ENCODE data around the gene ANKRD63.

Gene ANKRD63

DNA sequence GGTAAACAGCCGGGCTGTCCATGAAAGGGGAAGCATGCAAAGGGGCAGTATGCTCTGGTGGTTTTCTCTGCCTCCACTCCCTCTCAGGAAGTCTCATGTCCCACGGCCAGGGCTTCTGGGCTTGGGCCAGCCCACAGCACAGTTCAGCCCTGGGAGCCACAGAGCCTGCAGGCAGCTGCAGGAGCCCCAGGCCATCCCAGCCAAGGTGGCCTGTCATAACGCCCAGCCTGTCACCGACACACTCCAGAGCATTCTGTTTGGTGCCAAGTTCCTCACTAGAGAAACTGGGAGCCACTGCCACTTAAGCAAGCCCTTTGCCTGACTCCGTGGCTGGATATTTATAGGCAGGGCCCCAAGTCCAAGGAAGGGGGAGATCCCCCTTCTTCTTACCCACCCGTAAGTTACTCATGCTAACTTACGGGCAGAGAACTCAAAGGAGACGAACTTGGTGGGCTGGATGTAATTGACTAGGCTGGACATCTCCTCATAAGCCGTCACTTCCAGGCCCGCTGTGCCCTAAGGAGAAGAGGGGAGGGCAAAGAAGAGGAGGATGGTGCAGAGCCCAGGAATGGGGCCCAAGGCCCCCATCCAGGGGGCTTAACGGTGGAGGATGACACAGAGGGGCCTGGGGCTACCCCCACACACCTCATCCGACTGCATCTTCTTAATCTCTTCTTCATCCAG is 13.2 kb upstream of the ANKRD63 start:
- DNase-seq: no peak

DNA sequence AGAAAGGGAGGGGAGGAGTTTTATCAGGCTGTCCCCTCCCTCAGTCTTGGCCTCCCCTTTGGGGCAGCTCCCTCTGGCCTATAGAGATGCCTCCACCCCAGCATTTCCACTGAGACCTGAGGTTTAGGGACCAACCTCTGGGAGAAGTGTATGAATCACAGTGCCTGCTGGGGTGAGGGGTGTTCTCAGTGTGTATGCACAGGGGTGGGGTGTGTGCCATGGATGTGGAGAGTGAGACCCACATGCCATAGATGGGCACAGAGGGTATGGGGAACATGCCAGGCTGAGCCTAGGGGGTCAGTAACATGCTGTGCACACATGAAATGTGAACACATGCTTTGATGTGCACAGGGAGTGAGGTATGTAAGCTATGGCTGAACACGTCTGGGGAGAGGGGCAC is 12.4 kb upstream of the ANKRD63 start:
- DNase-seq: no peak

DNA sequence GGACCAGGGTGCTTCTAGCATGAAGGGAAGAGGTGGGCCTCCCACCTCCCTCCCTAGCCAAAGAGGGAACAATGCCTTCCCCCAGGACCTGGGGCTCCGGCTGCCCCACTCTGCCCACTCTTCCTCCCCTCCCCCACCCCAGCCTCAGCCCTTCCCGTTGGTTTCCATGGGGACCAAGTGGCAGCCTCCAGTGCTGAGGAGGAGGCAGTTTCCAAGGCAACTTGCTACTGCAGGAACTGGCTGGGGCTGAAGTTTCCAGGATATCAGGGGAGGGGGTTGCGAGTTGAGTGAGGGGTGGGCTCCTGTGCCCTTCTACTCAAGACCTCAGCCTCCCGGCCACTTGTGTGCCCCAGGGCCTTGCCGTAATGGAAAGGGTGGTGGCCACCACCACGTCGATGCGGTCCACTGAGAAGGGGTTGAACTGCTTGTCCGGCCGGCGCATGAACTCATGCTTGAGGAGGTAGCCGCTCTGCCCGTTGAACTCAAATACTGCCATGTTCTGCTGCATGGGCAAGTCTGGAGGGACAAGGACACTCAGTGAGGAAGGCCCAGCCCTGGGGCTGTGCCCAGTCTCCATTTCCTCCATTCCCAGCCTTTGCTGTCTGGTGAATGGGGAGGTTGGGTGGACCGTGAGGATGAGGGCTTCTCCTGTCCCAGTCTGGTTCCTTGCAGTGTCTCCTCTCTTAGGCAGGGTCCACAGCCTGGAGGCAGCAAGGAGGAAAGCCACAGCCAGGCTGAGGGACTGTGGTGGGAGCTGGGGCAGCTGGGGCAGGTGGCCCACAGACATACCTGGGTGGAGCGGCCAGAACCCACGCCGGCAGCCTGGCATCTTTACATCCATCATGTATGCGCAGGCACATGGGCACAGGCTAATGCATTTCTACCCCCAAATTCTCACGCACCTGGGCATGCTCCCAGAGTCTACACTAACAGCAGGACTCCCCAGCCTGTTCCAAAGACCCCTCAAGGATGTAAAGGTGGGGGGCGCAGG is 11.3 kb upstream of the ANKRD63 start:
- DNase-seq: no peak

DNA sequence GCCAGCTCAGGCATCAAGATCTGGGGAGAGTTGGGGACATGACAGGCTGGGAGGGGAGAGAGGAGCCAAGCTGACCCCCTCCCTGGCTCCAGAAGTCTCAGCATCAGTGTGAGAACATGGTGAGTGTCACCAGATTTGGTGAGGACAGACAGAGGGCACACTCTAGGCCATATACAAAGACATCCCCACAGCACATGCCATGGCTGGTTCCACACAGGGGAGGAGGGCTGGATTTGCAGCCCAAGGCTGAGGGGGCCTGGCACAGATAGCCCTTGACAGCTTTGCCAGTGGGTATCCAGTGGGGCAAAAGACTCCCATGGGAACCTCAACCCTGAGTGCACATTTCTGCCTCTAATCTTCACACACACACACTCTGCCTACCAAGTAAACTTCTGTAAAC is 10.1 kb upstream of the ANKRD63 start:
- DNase-seq: no peak

GRCh38 chr15:40292246-40292645 is 9.4 kb upstream of the ANKRD63 start:
- no peak for DNase-seq

- DNase-seq: peak; percentile 67
These were observed 8.2 kb upstream of the ANKRD63 start for GRCh38 chr15:40290918-40291574.

DNA sequence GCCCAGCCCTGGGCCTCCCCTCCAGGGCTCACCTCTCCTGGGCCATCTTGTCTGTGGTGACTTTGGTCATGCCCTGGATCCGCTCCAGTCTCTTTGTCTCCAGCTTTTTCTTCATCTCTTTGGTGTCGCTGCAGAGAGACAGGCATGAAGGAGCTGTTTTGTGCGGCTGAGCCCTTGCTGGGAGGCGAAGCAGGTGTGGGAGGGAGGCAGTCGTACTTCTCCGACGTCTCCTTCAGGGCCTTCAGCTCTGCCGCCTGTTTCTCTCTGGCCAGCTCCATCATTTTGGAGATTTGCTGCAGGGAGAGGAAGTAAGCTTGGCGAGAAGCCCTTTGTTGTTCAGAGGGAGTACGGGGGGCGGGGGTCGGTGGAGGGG is 7.7 kb upstream of the ANKRD63 start:
- no peak for DNase-seq

- no peak for DNase-seq
These were observed 6.4 kb upstream of the ANKRD63 start for GRCh38 chr15:40289140-40289775.

DNA sequence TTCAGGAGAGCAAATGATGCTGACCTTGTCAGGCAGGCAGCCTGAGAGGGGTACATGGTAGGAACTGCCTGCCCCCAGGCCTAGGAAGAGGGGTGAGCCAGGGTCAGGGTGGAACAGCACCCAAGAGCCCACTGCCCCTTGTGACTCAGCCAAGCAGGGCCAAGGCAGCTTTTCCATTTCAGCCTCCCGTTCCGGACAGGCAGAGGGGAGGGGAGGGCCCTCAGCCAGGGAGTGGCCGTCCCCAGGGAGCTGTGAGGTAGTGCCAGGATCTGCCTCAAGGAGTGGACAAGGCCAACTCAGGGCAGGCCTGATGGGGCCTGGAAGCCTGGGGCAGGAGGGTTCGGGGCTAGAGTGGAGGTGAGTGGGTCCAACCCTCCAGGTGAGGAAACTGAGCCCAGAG is 5.1 kb upstream of the ANKRD63 start:
- no peak for DNase-seq

GRCh38 chr15:40287505-40287904 is 4.6 kb upstream of the ANKRD63 start:
- no peak for DNase-seq

- no peak for DNase-seq
These were observed 3.9 kb upstream of the ANKRD63 start for GRCh38 chr15:40286794-40287193.

GRCh38 chr15:40286061-40286532 is 3.2 kb upstream of the ANKRD63 start:
- no peak for DNase-seq

- no peak for DNase-seq
These were observed 2.7 kb upstream of the ANKRD63 start for GRCh38 chr15:40285554-40286011.

- DNase-seq: no peak
These were observed 2.3 kb upstream of the ANKRD63 start for GRCh38 chr15:40285151-40285550.

- DNase-seq: no peak
These were observed 894 bp upstream of the ANKRD63 start for GRCh38 chr15:40283615-40284300.

DNA sequence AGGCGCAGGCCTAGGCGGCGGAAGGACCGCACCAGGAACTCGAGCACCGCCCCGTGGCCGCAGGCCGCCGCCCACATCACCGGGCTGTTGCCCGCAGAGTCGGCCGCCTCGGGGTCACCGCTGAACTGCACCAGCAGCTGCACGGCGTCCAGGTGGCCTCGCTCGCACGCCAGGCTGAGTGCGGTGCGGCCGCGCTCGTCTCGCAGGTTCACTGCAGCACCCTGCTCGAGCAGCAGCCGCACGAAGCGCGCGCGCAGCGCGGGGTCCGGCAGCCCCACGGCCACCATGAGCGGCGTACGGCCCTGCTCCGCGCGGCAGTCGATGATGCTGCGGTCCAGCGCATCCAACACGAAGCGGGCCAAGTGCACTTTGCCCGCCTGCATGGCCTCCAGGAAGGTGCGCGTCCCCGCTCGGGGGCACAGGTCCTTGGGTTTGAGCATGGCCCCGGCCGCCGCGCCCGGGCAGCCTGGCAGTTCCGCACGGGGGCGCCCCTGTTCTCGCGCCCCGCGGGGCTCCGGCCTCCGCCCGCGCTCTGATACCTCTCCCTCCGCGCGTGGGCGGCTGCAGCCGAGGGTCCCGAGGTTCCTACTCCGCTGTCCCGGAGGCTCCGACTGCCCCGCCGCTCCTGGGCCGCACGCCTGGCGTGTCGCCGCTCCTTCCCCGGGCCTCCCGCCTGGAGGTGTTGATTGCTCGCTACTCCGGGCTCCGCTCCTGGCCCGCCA is 556 bp downstream of the ANKRD63 start:
- DNase-seq: peak; percentile 43

- DNase-seq: no peak
These were observed 1.1 kb downstream of the ANKRD63 start for GRCh38 chr15:40281801-40282146.

DNA sequence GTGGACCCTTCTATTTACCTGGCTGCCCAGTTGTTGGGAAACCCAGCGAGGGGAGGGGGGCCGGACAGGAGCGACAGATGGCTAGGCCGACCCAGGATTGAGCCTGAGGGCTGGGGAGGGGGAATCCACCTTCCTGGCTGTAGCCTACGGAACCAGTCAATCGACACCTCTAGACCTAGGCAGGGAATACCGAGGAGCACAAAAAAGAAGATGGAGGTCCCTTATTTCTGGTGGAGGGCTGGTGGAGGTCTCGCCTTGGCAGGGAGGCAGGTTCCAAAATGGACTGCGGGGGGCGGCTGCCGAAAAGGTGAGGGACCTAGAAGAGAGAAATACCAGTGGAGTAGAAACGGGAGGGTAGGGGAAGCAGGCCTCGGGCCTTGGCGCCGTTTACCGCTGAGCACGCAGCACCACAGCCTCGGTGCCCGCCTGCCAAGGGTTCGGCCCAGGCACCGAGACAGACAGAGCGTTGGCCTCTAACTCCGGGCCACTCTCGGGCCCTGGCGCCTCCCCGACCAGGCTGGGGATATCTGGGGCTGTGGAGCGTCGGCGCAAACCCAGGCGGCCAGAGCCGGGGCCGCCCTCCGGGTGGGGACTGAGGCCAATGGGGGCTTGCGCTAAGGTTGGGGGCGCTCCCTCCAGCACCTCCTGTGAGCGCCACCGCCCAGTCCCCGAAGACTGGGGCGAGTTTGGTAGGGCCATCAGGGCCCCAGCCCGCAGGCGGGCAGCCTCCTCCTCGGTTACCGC is 1.6 kb downstream of the ANKRD63 start:
- DNase-seq: no peak

GRCh38 chr15:40280260-40281056 is 2.4 kb downstream of the ANKRD63 start:
- DNase-seq: no peak

All from femur (tissue), 1 donor.